IPS-20b (cell line): ENCODE data around the gene NOB1.

Experiments
- H3K27ac ChIP-seq: one replicate; pipeline ENCODE4 v1.5.1; 2013; ENCODE audit warnings: low read length
- H3K27me3 ChIP-seq: 2 replicates; pipeline ENCODE4 v1.6.1; 2013; ENCODE audit warnings: mild to moderate bottlenecking, low read length, inconsistent platforms; ENCODE audit not compliant: insufficient read depth
- H3K36me3 ChIP-seq: 2 replicates; pipeline ENCODE4 v1.6.1; 2013; ENCODE audit warnings: low read depth, mild to moderate bottlenecking, inconsistent platforms, low read length, moderate library complexity; ENCODE audit not compliant: insufficient read depth
- H3K4me1 ChIP-seq: 2 replicates; pipeline ENCODE4 v1.6.1; 2013; ENCODE audit warnings: mild to moderate bottlenecking, control low read depth, inconsistent platforms, low read length, moderate library complexity; ENCODE audit not compliant: insufficient read depth
- H3K4me3 ChIP-seq: 2 replicates; pipeline ENCODE4 v1.5.1; 2013; ENCODE audit warnings: mild to moderate bottlenecking, low read length, inconsistent platforms
- H3K9ac ChIP-seq: 2 replicates; pipeline ENCODE4 v1.6.1; 2013; ENCODE audit warnings: low read depth, mild to moderate bottlenecking, inconsistent platforms, low read length, moderate library complexity
- H3K9me3 ChIP-seq: 2 replicates; pipeline ENCODE4 v1.6.1; 2013; ENCODE audit warnings: mild to moderate bottlenecking, low read depth, low read length, inconsistent platforms; ENCODE audit not compliant: insufficient read depth

Gene NOB1

DNA sequence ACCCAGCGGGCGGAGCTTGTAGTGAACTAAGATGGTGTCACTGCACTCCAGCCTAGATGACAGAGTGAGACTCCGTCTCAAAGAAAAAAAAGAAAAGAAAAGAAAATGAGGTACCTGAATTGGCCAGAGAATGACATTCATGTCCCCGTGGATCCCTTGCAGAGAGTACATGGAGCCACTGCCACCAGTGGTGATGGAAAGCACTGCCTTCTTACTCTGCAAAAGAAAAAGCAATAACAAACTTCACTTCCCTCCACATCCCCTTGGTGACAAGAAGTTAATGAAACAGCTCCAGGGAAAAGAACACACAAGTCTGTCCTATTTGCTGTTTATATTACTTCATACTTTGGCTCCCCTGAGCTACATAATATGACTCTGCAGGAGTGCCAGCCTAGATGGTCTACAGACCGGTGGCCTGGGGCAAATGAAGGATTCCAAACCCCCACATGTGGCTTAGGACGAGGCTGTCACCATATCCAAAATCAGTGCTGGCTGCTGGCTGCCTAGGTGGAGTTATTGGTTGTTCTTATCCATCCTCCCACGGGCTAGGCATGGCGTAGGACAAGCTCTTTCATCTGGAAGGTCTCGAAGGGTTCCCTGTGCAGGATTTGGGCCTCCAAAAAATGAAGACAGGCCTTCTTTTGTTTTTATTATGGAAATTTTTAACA is 41.7 kb downstream of the NOB1 start:
- H3K9me3 ChIP-seq, result no peaks in the 10 kb centered on the region
- H3K27ac ChIP-seq, result no peak overlapping the region
- H3K4me3 ChIP-seq, result no peak overlapping the region
- no peak overlapping the region for H3K9ac ChIP-seq
- H3K36me3 ChIP-seq, result peaks cover 31% of the 10 kb centered on the region; the same call in 1 of the 2 replicates
- no peaks in the 10 kb centered on the region for H3K4me1 ChIP-seq
- no peaks in the 10 kb centered on the region for H3K27me3 ChIP-seq

DNA sequence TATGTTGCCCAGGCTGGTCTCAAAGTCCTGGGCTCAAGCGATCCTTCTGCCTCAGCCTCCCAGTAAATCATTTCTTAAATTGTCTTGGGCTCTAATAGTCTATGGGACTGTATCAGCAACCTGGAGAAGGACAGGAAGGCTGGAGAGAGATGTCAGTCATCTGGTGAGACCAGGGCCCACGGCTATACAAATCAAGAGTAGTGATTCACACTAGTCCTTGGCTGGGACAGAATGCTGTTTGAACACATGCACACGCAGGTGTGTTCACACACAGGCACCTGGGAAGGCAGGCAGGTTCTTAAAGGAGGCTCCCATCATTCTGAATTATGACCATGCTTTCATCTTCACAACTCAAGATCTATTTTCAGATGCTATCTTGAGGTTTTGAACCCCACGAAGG is 42.4 kb downstream of the NOB1 start:
- H3K36me3 ChIP-seq, result peaks cover 25% of the 10 kb centered on the region; the same call in 1 of the 2 replicates
- H3K4me3 ChIP-seq, result no peak overlapping the region
- no peak overlapping the region for H3K9ac ChIP-seq
- H3K27ac ChIP-seq, result no peak overlapping the region
- no peaks in the 10 kb centered on the region for H3K9me3 ChIP-seq
- no peaks in the 10 kb centered on the region for H3K4me1 ChIP-seq
- no peaks in the 10 kb centered on the region for H3K27me3 ChIP-seq

DNA sequence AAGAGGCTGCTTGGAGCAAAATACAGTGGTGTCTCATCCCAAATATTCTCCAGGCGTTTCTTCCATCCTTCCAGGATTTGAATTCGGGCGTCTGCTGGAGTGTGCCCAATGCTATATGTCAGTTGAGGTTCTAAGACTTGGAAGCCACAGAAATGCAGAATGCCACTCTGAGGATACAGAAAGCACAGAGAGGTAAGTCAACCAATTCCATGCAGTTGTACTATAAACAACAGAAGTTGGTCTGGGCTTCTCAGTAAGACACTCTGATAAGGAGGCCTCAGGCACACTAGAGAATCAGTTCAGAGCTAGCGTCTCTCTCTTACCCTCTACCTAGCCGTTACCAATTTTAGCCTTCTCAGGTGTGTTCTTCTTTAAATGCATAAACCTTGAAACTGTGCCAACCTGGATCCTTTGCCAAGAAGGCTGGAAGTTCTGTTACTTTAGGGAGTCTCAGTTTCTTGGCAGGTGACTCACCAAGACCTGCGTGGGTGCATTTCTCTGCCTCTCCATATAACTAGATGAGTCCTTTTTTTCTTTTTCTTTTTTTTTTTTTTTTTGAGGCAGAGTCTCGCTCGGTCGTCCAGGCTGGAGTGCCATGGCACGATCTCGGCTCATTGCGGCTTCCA is 43.5 kb downstream of the NOB1 start:
- H3K4me3 ChIP-seq, result no peak overlapping the region
- no peaks in the 10 kb centered on the region for H3K9me3 ChIP-seq
- no peaks in the 10 kb centered on the region for H3K4me1 ChIP-seq
- H3K27ac ChIP-seq, result no peak overlapping the region
- H3K27me3 ChIP-seq, result no peaks in the 10 kb centered on the region
- peaks cover 24% of the 10 kb centered on the region; the same call in 1 of the 2 replicates for H3K36me3 ChIP-seq
- H3K9ac ChIP-seq, result no peak overlapping the region

DNA sequence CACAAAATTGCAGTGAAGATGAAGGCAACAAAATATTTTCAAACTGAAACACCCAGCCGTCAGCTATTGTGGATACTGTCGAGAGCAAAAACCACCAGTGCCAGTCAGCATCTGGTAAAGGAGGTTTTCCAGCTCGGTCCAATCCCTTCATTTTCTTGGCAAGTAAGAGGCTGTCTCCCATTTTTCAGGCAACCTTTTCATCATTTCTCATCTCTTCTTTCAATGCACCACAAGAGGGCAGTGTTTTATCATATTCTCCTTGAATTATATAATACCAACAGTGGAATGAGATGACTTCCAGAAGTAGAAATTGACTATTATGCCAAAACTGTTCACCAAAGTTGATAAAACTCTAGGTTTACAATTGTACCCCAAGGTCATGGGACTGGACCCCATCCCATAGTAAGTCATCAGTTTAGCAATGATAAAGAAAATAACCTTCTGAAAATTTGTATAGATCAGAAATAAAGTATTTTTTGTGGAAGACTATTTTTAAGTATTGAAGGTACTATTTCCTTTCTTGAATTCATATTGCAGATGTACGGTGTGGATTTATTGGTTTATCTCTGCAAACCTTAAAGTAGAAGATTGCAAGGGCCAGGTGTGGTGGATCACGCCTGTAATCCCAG is 45.2 kb downstream of the NOB1 start:
- Histone ChIP-seq H3K9me3 (no peaks in the 10 kb centered on the region), H3K9ac (no peak overlapping the region), H3K36me3 (peaks cover 16% of the 10 kb centered on the region; the same call in 1 of the 2 replicates), H3K4me3 (no peak overlapping the region), H3K4me1 (no peaks in the 10 kb centered on the region), H3K27ac (no peak overlapping the region), H3K27me3 (no peaks in the 10 kb centered on the region)

DNA sequence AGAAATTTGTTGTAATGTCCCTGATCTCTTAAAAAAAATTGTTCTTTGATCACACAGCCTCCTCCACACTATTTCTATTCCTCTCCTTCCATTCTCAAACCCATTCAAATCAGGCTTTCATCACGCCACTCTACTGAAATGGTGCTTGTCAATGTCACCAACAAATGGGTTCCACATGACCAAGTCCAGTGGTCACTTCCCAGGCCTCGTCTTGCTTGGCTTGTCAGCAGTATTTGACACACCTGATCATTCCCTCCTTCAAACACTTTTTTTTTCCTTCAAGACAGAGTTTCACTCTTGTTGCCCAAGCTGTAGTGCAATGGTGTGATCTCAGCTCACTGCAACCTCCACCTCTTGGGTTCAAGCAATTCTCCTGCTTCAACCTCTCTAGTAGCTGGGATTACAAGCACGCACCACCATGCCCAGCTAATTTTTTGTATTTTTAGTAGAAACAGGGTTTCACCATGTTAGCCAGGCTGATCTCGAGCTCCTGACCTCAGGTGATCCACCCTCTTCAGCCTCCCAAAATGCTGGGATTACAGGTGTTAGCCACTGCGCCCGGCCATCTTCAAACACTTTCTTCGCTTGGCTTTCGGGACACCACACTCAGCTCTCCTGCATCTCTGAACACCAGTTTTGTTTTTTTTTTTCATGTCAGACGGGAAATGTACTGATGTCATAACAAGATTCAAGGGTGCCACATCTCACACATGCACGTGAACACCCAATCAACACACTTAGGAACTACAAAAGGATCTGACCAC is 46.6 kb downstream of the NOB1 start:
- H3K27ac ChIP-seq, result no peak overlapping the region
- H3K9me3 ChIP-seq, result no peaks in the 10 kb centered on the region
- peaks cover 15% of the 10 kb centered on the region; the same call in 1 of the 2 replicates for H3K36me3 ChIP-seq
- H3K4me1 ChIP-seq, result no peaks in the 10 kb centered on the region
- H3K27me3 ChIP-seq, result no peaks in the 10 kb centered on the region
- no peak overlapping the region for H3K4me3 ChIP-seq
- H3K9ac ChIP-seq, result no peak overlapping the region

DNA sequence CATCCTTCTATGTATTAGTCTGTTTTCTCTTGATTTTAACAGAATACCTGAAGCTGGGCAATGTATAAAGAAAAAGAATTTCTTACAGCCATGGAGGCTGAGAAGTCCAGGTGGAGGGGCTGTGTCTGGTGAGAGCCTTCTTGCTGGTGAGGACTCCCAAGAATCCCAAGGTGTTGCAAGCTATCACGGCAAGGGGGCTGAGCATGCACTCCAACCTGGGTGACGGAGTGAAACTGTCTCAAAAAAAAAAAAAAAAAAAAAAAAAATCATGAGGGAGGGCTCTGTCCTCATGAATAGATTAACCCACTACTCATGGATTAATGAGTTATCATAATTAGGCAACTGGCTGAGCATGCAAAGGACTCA is 47.8 kb downstream of the NOB1 start:
- no peak overlapping the region for H3K9ac ChIP-seq
- no peaks in the 10 kb centered on the region for H3K4me1 ChIP-seq
- no peaks in the 10 kb centered on the region for H3K9me3 ChIP-seq
- H3K4me3 ChIP-seq, result no peak overlapping the region
- peaks cover 13% of the 10 kb centered on the region; the same call in 1 of the 2 replicates for H3K36me3 ChIP-seq
- H3K27ac ChIP-seq, result no peak overlapping the region
- no peaks in the 10 kb centered on the region for H3K27me3 ChIP-seq

DNA sequence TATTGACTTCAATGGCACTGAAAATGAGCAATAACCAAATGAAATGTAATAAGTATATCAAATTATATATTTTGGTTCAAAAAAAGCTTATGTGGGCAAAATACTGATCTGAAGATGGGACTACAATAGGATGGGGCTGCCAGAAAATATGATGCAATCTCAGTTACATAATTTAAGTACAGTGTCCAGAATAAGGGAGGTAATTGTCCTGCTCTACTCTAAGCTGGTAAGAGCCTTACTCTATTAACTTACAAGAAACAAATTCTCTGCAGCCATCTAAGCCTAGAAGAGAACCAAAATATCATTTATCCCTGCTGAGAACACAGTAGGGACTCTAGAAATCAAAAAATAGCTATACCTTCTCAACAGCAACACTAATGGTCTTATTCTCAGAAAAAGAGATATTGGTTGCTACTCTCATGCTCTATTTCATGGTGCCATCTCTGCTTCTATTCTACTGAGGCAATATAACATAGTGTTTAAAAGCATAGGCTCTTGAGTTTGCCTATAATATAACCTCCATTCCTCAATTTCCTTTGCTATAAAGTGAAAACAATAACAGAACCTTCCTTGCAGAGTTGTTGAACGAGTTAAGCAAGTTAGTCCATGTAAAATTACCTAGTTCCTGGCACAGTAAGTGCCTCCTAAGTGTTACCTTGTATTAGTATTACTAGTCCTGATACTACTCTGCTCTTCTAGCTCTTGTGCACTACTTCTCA is 48.3 kb downstream of the NOB1 start:
- no peaks in the 10 kb centered on the region for H3K9me3 ChIP-seq
- no peak overlapping the region for H3K9ac ChIP-seq
- peaks cover 13% of the 10 kb centered on the region for H3K36me3 ChIP-seq
- H3K4me3 ChIP-seq, result no peak overlapping the region
- H3K27me3 ChIP-seq, result no peaks in the 10 kb centered on the region
- H3K27ac ChIP-seq, result no peak overlapping the region
- no peaks in the 10 kb centered on the region for H3K4me1 ChIP-seq

DNA sequence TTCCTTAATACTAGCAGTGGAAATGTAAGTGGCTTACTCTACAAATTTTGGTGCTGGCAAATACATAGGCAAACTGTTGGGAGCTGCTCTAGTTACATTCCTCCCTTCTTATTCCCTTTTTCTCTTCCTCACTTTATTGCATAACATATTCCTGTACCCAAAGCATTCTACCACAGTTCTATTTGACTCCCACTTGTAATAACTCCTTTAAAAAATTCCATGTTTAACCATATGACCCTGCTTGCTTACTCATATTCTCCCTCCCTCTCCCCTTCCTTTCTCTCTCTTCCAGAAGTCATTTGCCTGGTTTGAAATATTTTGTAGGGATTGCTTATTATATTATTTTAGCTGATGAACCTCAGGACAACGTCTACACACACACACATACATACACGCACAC is 51.1 kb downstream of the NOB1 start:
- Histone ChIP-seq H3K27me3 (no peaks in the 10 kb centered on the region), H3K27ac (no peak overlapping the region), H3K36me3 (peaks cover 6% of the 10 kb centered on the region; the same call in 1 of the 2 replicates), H3K9me3 (no peaks in the 10 kb centered on the region), H3K4me3 (no peak overlapping the region), H3K9ac (no peak overlapping the region), H3K4me1 (no peaks in the 10 kb centered on the region)

DNA sequence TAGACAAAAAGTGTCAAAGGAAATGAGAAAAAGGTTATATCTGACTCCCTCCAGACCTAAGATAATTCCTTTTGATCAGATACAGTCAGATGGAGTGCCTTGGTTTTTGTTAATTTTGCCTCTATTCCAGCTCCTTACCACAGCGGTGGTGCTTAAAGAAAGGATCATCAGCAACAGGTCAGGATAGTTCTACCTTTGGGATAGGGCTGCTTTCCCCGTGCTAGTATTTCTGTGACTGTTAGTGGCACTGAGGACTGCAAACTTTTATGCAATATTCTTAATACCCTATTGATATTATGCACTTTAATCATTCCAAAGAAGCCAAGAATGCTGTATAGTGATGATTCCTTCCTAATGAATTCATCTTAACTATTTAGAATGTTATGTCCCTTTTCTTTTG is 52.9 kb downstream of the NOB1 start:
- no peak overlapping the region for H3K4me3 ChIP-seq
- peaks cover 6% of the 10 kb centered on the region; the same call in 1 of the 2 replicates for H3K36me3 ChIP-seq
- no peaks in the 10 kb centered on the region for H3K9me3 ChIP-seq
- H3K27me3 ChIP-seq, result no peaks in the 10 kb centered on the region
- H3K4me1 ChIP-seq, result no peaks in the 10 kb centered on the region
- no peak overlapping the region for H3K27ac ChIP-seq
- H3K9ac ChIP-seq, result no peak overlapping the region

DNA sequence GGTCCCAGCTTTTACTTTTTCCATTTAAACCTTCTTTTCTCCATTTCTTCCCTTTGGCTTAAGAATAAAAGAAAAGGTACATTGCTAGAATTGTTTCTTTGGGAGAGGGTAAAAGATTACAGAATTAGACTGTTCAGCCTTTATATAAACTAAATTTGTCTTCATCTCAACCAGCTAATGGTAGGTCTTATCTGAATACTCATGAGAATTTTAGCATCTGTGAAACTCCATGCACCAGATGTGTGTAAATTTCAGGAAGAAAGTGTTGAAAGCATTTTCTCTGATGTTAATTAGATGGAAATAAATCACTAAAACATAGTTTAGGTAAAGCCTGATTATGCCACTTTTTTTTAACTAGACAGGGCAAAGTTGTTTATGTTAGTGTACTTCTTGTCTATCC is 53.3 kb downstream of the NOB1 start:
- Histone ChIP-seq H3K36me3 (peaks cover 9% of the 10 kb centered on the region), H3K9me3 (no peaks in the 10 kb centered on the region), H3K9ac (no peak overlapping the region), H3K27me3 (no peaks in the 10 kb centered on the region), H3K4me1 (no peaks in the 10 kb centered on the region), H3K4me3 (no peak overlapping the region), H3K27ac (no peak overlapping the region)

DNA sequence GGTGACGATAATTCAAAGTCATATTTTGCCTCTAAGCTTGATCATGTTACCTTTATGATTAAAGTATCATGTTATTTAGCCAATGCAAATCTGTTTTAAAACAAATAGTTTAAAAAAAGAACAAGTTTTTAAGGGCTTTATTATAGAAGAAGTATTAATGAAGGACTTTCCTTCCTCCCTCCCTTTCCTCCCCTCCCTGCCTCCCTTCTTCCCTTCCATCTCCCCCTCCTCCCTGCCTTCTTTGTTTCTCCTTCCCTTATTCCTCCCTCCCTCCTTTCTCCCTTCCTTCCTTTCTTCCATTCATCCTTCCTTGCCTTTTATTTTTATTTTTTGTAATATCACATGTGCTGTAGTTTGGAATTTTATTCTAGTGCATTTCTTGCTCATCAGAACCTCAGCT is 54.8 kb downstream of the NOB1 start:
- no peak overlapping the region for H3K27ac ChIP-seq
- no peaks in the 10 kb centered on the region for H3K4me1 ChIP-seq
- H3K9me3 ChIP-seq, result no peaks in the 10 kb centered on the region
- H3K36me3 ChIP-seq, result peaks cover 25% of the 10 kb centered on the region
- H3K27me3 ChIP-seq, result no peaks in the 10 kb centered on the region
- H3K9ac ChIP-seq, result no peak overlapping the region
- no peak overlapping the region for H3K4me3 ChIP-seq
